Sigmoid colon (tissue), 7 donors: Measurements from ENCODE around the gene SBSN. TPM values are rescaled to one million over a fixed set of nuclear protein-coding genes. Genes with fewer than 3 reads are reported as not detected.

Experiments
- DNase-seq: peaks from one replicate; pipeline ENCODE4 v3.0.0-alpha.2; 2019
- H3K27ac ChIP-seq, 4 donors: fragments of 200-600 bp; sonication (generic); one replicate each; pipeline ENCODE4 v1.5.1; 2016 to 2019; ENCODE audit warnings: mild to moderate bottlenecking in 1 of 4
- H3K27me3 ChIP-seq, 3 donors: fragments of 200-600 bp; sonication (generic); one replicate each; pipeline ENCODE4 v1.5.1; 2019; ENCODE audit warnings: mild to moderate bottlenecking in 1 of 3
- H3K36me3 ChIP-seq, 4 donors: fragments of 200-600 bp; sonication (generic); one replicate each; pipeline ENCODE4 v1.5.1; 2016 to 2019
- H3K4me1 ChIP-seq, 4 donors: fragments of 200-600 bp; sonication (generic); one replicate each; pipeline ENCODE4 v1.5.1; 2017 to 2019
- H3K4me3 ChIP-seq, 4 donors: fragments of 200-600 bp; sonication (generic); one replicate each; pipeline ENCODE4 v1.5.1; 2017 to 2019; ENCODE audit warnings: mild to moderate bottlenecking in 2 of 4, moderate library complexity in 1 of 4
- H3K9me3 ChIP-seq, 4 donors: fragments of 200-600 bp in 3 of 4; sonication (generic) in 3 of 4; one replicate each; pipeline versions ENCODE4 v1.5.1 to v1.6.1; 2013 to 2019
- CTCF ChIP-seq, 4 experiments: fragments of 450-650 bp in 3 of 4; fragments of 200-600 bp in 1 of 4; IDR thresholded peaks; one replicate each; pipeline ENCODE4 v1.5.1; 2016 to 2019; ENCODE audit warnings: antibody characterized with exemption in 4 of 4, mild to moderate bottlenecking in 3 of 4, moderate library complexity in 2 of 4
- EP300 ChIP-seq, 4 donors: sonication (generic); formaldehyde crosslinking; IDR thresholded peaks; one replicate each; pipeline ENCODE4 v1.6.1; 2017; ENCODE audit warnings: antibody characterized with exemption in 4 of 4
- POLR2A ChIP-seq, 2 donors: fragments of 450-650 bp; IDR thresholded peaks; one replicate each; pipeline ENCODE4 v1.6.1; 2016; ENCODE audit warnings: antibody characterized with exemption in 2 of 2, mild to moderate bottlenecking in 2 of 2, moderate library complexity in 2 of 2
- POLR2AphosphoS5 ChIP-seq, 4 donors: sonication (generic); formaldehyde crosslinking; IDR thresholded peaks; one replicate each; pipeline ENCODE4 v1.6.1; 2017; ENCODE audit warnings: antibody characterized with exemption in 4 of 4
- WGBS, 2 donors: extraction: QIAGEN DNeasy Blood & Tissue Kit; methylation state at CpG; one replicate each; pipeline ENCODE4 v1.1.7; 2013; 5-methylcytosine and 5-hydroxymethylcytosine counted together
- intact Hi-C: fragments of 100-400 bp; cut with DNase I; formaldehyde crosslinking; loops from one replicate; pipeline ENCODE4 v1.15.1; 2023
- polyA plus RNA-seq, 3 donors: library from polyadenylated mRNA; stranded (reverse); fragments of 200-250 nt; gene quantifications; one replicate each; pipeline ENCODE4 v1.2.3, GENCODE V29; 2013
- total RNA-seq, 4 donors: library from RNA; depleted of rRNA; stranded (reverse); fragments of >200 nt; gene quantifications; one replicate each; pipeline ENCODE4 v1.1.0, GENCODE V29; 2016
- donor health status: healthy with polysubstance abuse.
- donor health status: Bipolar disorder and iron deficiency.
- donor health status: healthy.

SBSN gene
- total and polyA plus RNA-seq, 7 donors = 0.17 to 1.2 TPM; not detected in 5

GRCh38 chr19:35498984-35499527 lies 29.1 kb downstream of the SBSN start:
- DNase-seq = no peak
- Histone ChIP-seq H3K4me3 (no peak overlapping the region), H3K9me3 (no peaks in the 10 kb centered on the region), H3K36me3 (no peaks in the 10 kb centered on the region), H3K27me3 (peaks cover 0 to 5% (median 0%) of the 10 kb centered on the region in 3 donors), H3K4me1 (peaks cover 0 to 7% (median 3%) of the 10 kb centered on the region in 4 donors), H3K27ac (no peak overlapping the region)
- 76 to 81% methylated on average over 9 of the region's 9 CpGs for WGBS, 2 donors
- intact Hi-C loops = no loop called here
- no peak for TF ChIP-seq POLR2A (IDR thresholded peaks at IDR 0.05)
- TF ChIP-seq EP300 (IDR thresholded peaks at IDR 0.05) = no peak
- TF ChIP-seq POLR2AphosphoS5 (IDR thresholded peaks at IDR 0.05) = no peak
- no peak for TF ChIP-seq CTCF (IDR thresholded peaks at IDR 0.05)

- no peak for DNase-seq
- Histone ChIP-seq H3K36me3 (no peaks in the 10 kb centered on the region), H3K27me3 (peaks cover 0 to 5% (median 0%) of the 10 kb centered on the region in 3 donors), H3K4me1 (peaks cover 0 to 7% (median 3%) of the 10 kb centered on the region in 4 donors), H3K27ac (no peak overlapping the region), H3K4me3 (no peak overlapping the region), H3K9me3 (no peaks in the 10 kb centered on the region)
- no peak for TF ChIP-seq CTCF (IDR thresholded peaks at IDR 0.05)
- TF ChIP-seq EP300 (IDR thresholded peaks at IDR 0.05) = no peak
- TF ChIP-seq POLR2A (IDR thresholded peaks at IDR 0.05) = no peak
- TF ChIP-seq POLR2AphosphoS5 (IDR thresholded peaks at IDR 0.05) = no peak
- 74 to 93% methylated on average over 3 of the region's 3 CpGs for WGBS, 2 donors
- intact Hi-C loops = no loop called here
Observed at GRCh38 chr19:35498220-35498619, 29.9 kb downstream of the SBSN start.

- no peaks in the 10 kb centered on the region for H3K9me3 ChIP-seq
- H3K27me3 ChIP-seq = peaks cover 0 to 5% (median 0%) of the 10 kb centered on the region in 3 donors
- whole genome bisulfite sequencing, 2 donors = 78 to 89% methylated on average over 14 of the region's 14 CpGs
- TF ChIP-seq CTCF (IDR thresholded peaks at IDR 0.05) (no peak), POLR2A (IDR thresholded peaks at IDR 0.05) (no peak), POLR2AphosphoS5 (IDR thresholded peaks at IDR 0.05) (no peak), EP300 (IDR thresholded peaks at IDR 0.05) (no peak)
- H3K4me3 ChIP-seq = no peak overlapping the region
- peaks cover 0 to 7% (median 3%) of the 10 kb centered on the region in 4 donors for H3K4me1 ChIP-seq
- intact Hi-C loops = no loop called here
- H3K36me3 ChIP-seq = no peaks in the 10 kb centered on the region
- no peak overlapping the region for H3K27ac ChIP-seq
- no peak for DNase-seq
Observed at GRCh38 chr19:35497406-35497805, 30.7 kb downstream of the SBSN start.

- peaks cover 0 to 2% (median 0%) of the 10 kb centered on the region in 3 donors for H3K27me3 ChIP-seq
- H3K4me3 ChIP-seq = no peak overlapping the region
- WGBS, 2 donors = 27 to 31% methylated on average over 30 of the region's 30 CpGs
- H3K4me1 ChIP-seq = peaks cover 0 to 7% (median 3%) of the 10 kb centered on the region in 4 donors
- H3K27ac ChIP-seq = no peak overlapping the region
- TF ChIP-seq POLR2A (IDR thresholded peaks at IDR 0.05) (no peak), CTCF (IDR thresholded peaks at IDR 0.05) (peak; percentile 82 to 99 (median 90))
- no peaks in the 10 kb centered on the region for H3K36me3 ChIP-seq
- intact Hi-C loops = loop anchor here (1.0 kb wide), 2 partner anchors 143 to 226 kb away; no protein-coding TSS in a partner anchor
- peak; percentile 83 for DNase-seq
- no peaks in the 10 kb centered on the region for H3K9me3 ChIP-seq
Observed at GRCh38 chr19:35495107-35496064, 32.7 kb downstream of the SBSN start.
